ENCODE measurements around the gene C14orf93.

GRCh38 chr14:23041729-23042128 is 31.8 kb upstream of the C14orf93 start:
- TF ChIP-seq CTCF (IDR thresholded peaks at IDR 0.05), result no peak
- TF ChIP-seq EZH2 (IDR thresholded peaks at IDR 0.05; ENCODE audit: borderline replicate concordance, insufficient read depth, low read depth, low read length, poor library complexity, severe bottlenecking), result no peak
